Karpas-422 (cell line): ENCODE data around the gene ACOT12. TPM values are rescaled to one million over a fixed set of nuclear protein-coding genes. Genes with fewer than 3 reads are reported as not detected.
"Not testable (repeated sequence)": the region's sequence is repeated elsewhere in the genome, so short reads cannot be mapped to it uniquely, and the experiment has no call there.

Source experiments
- DNase-seq: peaks from one replicate; pipeline ENCODE4 v3.0.0-alpha.2; 2015
- H2AFZ ChIP-seq: fragments of 200-600 bp; sonication (generic); 2 replicates; pipeline ENCODE4 v1.6.1; 2014; ENCODE audit warnings: antibody characterized with exemption, low read length, mixed read lengths
- H3K27ac ChIP-seq: fragments of 200-600 bp; sonication (generic); 2 replicates; pipeline ENCODE4 v1.5.1; 2014; ENCODE audit warnings: mild to moderate bottlenecking, low read length, moderate library complexity
- H3K27me3 ChIP-seq: fragments of 200-600 bp; sonication (generic); 2 replicates; pipeline ENCODE4 v1.6.1; 2014; ENCODE audit warnings: low read length, mixed read lengths
- H3K36me3 ChIP-seq: fragments of 200-600 bp; sonication (generic); 2 replicates; pipeline ENCODE4 v1.6.1; 2014; ENCODE audit warnings: low read length, mixed read lengths; ENCODE audit not compliant: insufficient read depth
- H3K4me1 ChIP-seq: fragments of 200-600 bp; sonication (generic); 2 replicates; pipeline ENCODE4 v1.6.1; 2014; ENCODE audit warnings: mild to moderate bottlenecking, low read length, mixed read lengths
- H3K4me2 ChIP-seq: fragments of 200-600 bp; sonication (generic); 2 replicates; pipeline ENCODE4 v1.6.1; 2014; ENCODE audit warnings: low read length, low read depth, mild to moderate bottlenecking; ENCODE audit not compliant: poor library complexity, severe bottlenecking
- H3K4me3 ChIP-seq: fragments of 200-600 bp; sonication (generic); 2 replicates; pipeline ENCODE4 v1.5.1; 2014; ENCODE audit warnings: mild to moderate bottlenecking, antibody characterized with exemption, low read length, mixed read lengths
- H3K79me2 ChIP-seq: fragments of 200-600 bp; sonication (generic); 2 replicates; pipeline ENCODE4 v1.6.1; 2014; ENCODE audit warnings: mild to moderate bottlenecking, low read length, mixed read lengths
- H3K9ac ChIP-seq: fragments of 200-600 bp; sonication (generic); 2 replicates; pipeline ENCODE4 v1.6.0; 2014; ENCODE audit warnings: low read length
- H3K9me2 ChIP-seq: fragments of 200-600 bp; sonication (generic), shearing (Covaris generic); replicated peaks from 2 replicates; pipeline ENCODE4 v1.6.0; 2014; ENCODE audit warnings: mild to moderate bottlenecking, low read length, moderate library complexity; ENCODE audit not compliant: insufficient read depth
- H3K9me3 ChIP-seq: fragments of 300-700, 200-600 bp; sonication (generic); 2 replicates; pipeline ENCODE4 v1.6.1; 2014; ENCODE audit warnings: low read length, mixed read lengths
- H4K20me1 ChIP-seq: fragments of 200-600 bp; sonication (generic); 2 replicates; pipeline ENCODE4 v1.6.1; 2014; ENCODE audit warnings: mild to moderate bottlenecking, antibody characterized with exemption, low read length, low read depth; ENCODE audit not compliant: insufficient read depth
- total RNA-seq: library from RNA; depleted of rRNA; stranded (reverse); fragments of >200 nt; shearing (Covaris generic); gene quantifications from 2 replicates; pipeline ENCODE4 v1.2.3, GENCODE V29; 2014; ENCODE audit warnings: low replicate concordance

Gene ACOT12
- total RNA-seq, 1 experiment from 2014 or later: 0.26 TPM

GRCh38 chr5:81408496-81408895, 14.6 kb upstream of the ACOT12 start:
- no peaks in the 10 kb centered on the region for H3K79me2 ChIP-seq
- H3K9me3 ChIP-seq: no peaks in the 10 kb centered on the region
- H3K27me3 ChIP-seq: no peaks in the 10 kb centered on the region
- H3K4me2 ChIP-seq: no peak overlapping the region
- no peak overlapping the region for H3K4me3 ChIP-seq
- H2AFZ ChIP-seq: no peak overlapping the region
- H3K9me2 ChIP-seq: no peaks in the 10 kb centered on the region
- no peak overlapping the region for H3K27ac ChIP-seq
- no peaks in the 10 kb centered on the region for H3K4me1 ChIP-seq
- no peak overlapping the region for H3K9ac ChIP-seq
- peaks cover 4% of the 10 kb centered on the region; the same call in 1 of the 2 replicates for H3K36me3 ChIP-seq
- no peaks in the 10 kb centered on the region for H4K20me1 ChIP-seq
- no peak for DNase-seq

DNA sequence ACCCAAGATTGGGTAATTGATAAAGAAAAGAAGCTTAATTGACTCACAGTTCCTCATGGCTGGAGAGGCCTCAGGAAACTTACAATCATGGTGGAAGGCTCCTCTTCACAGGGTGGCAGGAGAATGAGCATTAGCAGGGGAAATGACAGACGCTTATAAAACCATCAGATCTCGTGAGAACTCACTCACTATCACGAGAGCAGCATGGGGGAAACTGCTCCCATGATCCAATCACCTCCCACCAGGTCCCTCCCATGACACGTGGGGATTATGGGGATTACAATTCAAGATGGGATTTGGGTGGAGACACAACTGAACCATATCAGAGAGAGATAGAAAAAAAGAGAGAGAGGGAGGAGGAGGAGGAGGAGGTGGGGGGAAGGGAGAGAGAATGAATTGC, 13.9 kb upstream of the ACOT12 start:
- not testable (repeated sequence) for H3K9me3 ChIP-seq, H3K27me3 ChIP-seq, H3K9ac ChIP-seq, H4K20me1 ChIP-seq, H3K4me1 ChIP-seq, H2AFZ ChIP-seq, H3K9me2 ChIP-seq, H3K36me3 ChIP-seq, H3K4me3 ChIP-seq, H3K27ac ChIP-seq, H3K4me2 ChIP-seq, H3K79me2 ChIP-seq, DNase-seq

DNA sequence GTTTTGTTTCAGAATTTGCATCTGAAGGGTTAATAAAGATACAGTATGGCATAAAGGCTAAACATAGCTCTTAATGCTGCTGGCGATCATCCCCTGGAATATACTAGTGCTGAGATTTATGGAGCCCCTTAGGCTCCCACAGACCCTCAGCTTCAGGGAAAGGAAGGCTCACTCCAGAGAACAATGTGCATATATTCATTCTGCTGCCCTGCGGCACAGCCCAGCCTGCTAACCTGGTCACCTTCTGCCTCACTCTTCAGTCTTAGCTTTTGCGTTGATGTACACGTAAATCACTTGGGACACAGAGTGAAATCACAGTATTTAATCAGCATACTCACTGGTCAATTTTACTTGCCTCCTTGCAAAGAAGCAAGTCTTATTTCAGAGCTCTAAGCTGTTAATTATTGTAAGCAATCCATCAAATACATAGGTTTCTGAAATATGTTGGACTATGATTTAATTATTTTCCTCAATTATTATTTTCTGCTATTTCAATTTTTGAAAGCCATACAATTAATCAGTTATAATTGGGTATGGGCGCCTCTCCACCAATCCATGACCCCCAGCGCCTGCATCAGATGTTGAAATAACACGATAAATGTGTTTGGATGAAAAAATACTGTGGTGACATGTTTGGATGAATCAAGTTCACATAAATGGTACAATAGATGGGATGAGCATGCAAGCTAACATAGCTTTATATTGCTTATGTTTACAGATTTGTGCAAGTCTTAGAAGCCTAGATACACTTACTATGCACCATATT, 11.4 kb upstream of the ACOT12 start:
- Histone ChIP-seq H3K27me3 (no peaks in the 10 kb centered on the region), H4K20me1 (no peaks in the 10 kb centered on the region), H3K27ac (no peak overlapping the region), H3K9ac (no peak overlapping the region), H3K4me1 (no peaks in the 10 kb centered on the region), H3K4me3 (no peak overlapping the region), H3K4me2 (no peak overlapping the region), H3K9me3 (no peaks in the 10 kb centered on the region), H2AFZ (no peak overlapping the region), H3K79me2 (no peaks in the 10 kb centered on the region), H3K36me3 (peaks cover 4% of the 10 kb centered on the region; the same call in 1 of the 2 replicates), H3K9me2 (no peaks in the 10 kb centered on the region)
- no peak for DNase-seq

DNA sequence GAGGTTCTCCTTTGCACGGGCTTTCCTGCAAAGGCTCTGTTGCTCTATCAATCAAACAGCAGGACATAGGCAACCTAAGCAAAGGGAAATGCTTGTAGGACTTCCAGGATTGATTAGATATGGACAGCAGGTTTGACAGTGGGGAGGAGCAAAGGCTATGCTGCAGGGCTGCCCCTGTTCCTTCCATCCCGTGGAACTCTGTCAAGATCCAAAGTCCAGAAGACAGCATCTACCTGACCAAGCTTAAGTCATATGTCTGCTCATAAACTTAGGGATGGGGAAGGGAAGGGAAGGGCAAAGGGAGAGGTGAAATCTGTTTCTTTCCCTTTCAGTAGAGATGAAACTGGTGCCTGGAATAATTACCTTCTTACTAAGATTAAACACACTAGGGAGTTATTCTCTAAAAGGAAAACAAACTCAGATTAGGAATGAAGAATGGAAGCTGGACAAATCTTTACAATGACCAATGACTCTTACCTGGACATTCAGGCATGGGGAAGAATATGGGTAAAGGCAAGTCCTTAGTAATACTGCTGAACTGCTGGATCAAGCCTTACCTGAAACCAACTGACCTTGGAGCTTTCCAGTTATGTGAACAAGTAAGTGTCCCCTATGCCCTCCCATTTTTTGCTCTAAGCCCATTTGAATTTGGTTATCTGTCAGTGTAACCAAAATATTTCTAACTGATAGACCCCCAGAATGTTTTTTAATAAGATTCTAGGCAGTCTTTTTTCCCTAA, 8.4 kb upstream of the ACOT12 start:
- Histone ChIP-seq H3K27ac (no peak overlapping the region), H3K9me2 (no peaks in the 10 kb centered on the region), H3K4me1 (no peaks in the 10 kb centered on the region), H3K79me2 (no peaks in the 10 kb centered on the region), H3K27me3 (no peaks in the 10 kb centered on the region), H3K9ac (no peak overlapping the region), H4K20me1 (no peaks in the 10 kb centered on the region), H3K36me3 (peaks cover 4% of the 10 kb centered on the region; the same call in 1 of the 2 replicates), H3K4me2 (no peak overlapping the region), H2AFZ (no peak overlapping the region), H3K9me3 (no peaks in the 10 kb centered on the region), H3K4me3 (no peak overlapping the region)
- DNase-seq: no peak

- no peak overlapping the region for H3K4me2 ChIP-seq
- H3K9me3 ChIP-seq: no peaks in the 10 kb centered on the region
- H3K9ac ChIP-seq: no peak overlapping the region
- H3K79me2 ChIP-seq: no peaks in the 10 kb centered on the region
- H3K9me2 ChIP-seq: no peaks in the 10 kb centered on the region
- H3K27me3 ChIP-seq: no peaks in the 10 kb centered on the region
- no peak overlapping the region for H2AFZ ChIP-seq
- H3K4me1 ChIP-seq: no peaks in the 10 kb centered on the region
- H3K4me3 ChIP-seq: no peak overlapping the region
- DNase-seq: no peak
- no peak overlapping the region for H3K27ac ChIP-seq
- H3K36me3 ChIP-seq: no peaks in the 10 kb centered on the region
- no peaks in the 10 kb centered on the region for H4K20me1 ChIP-seq
Observed at GRCh38 chr5:81401266-81401665, 7.3 kb upstream of the ACOT12 start.

DNA sequence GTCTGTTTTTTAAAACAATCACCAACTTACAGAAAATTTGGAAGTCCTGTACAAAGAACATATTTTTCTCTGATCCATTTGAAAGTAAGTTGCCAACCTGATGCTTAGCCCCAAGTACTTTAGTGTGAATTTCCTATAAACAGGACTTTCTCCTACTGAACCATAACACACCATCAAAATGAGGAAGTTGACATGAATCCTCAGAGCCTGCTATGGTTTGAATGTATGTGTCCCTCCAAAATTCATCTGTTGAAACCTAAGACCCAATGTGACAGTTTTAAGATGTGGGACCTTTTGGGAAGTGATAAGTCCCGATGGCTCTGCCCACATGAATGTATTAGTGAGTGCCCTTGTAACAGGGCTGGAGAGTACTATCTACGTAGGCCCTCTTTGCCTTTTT, 6.4 kb upstream of the ACOT12 start:
- no peaks in the 10 kb centered on the region for H3K27me3 ChIP-seq
- H4K20me1 ChIP-seq: no peaks in the 10 kb centered on the region
- H3K4me1 ChIP-seq: no peaks in the 10 kb centered on the region
- H3K9me2 ChIP-seq: no peaks in the 10 kb centered on the region
- no peak for DNase-seq
- H3K27ac ChIP-seq: no peak overlapping the region
- no peaks in the 10 kb centered on the region for H3K36me3 ChIP-seq
- no peak overlapping the region for H3K4me3 ChIP-seq
- no peak overlapping the region for H3K4me2 ChIP-seq
- H3K79me2 ChIP-seq: no peaks in the 10 kb centered on the region
- H3K9me3 ChIP-seq: no peaks in the 10 kb centered on the region
- H2AFZ ChIP-seq: no peak overlapping the region
- H3K9ac ChIP-seq: no peak overlapping the region

GRCh38 chr5:81398741-81399140, 4.8 kb upstream of the ACOT12 start:
- H4K20me1 ChIP-seq: no peaks in the 10 kb centered on the region
- H2AFZ ChIP-seq: no peak overlapping the region
- H3K27me3 ChIP-seq: no peaks in the 10 kb centered on the region
- no peaks in the 10 kb centered on the region for H3K36me3 ChIP-seq
- H3K79me2 ChIP-seq: no peaks in the 10 kb centered on the region
- DNase-seq: no peak
- no peaks in the 10 kb centered on the region for H3K4me1 ChIP-seq
- H3K9me3 ChIP-seq: no peaks in the 10 kb centered on the region
- no peak overlapping the region for H3K4me3 ChIP-seq
- H3K9me2 ChIP-seq: no peaks in the 10 kb centered on the region
- H3K27ac ChIP-seq: no peak overlapping the region
- H3K4me2 ChIP-seq: no peak overlapping the region
- no peak overlapping the region for H3K9ac ChIP-seq

- no peaks in the 10 kb centered on the region for H4K20me1 ChIP-seq
- no peaks in the 10 kb centered on the region for H3K27me3 ChIP-seq
- H3K79me2 ChIP-seq: no peaks in the 10 kb centered on the region
- no peak overlapping the region for H3K27ac ChIP-seq
- no peaks in the 10 kb centered on the region for H3K4me1 ChIP-seq
- H3K9me2 ChIP-seq: no peaks in the 10 kb centered on the region
- H3K4me2 ChIP-seq: no peak overlapping the region
- DNase-seq: no peak
- no peak overlapping the region for H3K4me3 ChIP-seq
- H3K36me3 ChIP-seq: no peaks in the 10 kb centered on the region
- H3K9me3 ChIP-seq: no peaks in the 10 kb centered on the region
- no peak overlapping the region for H3K9ac ChIP-seq
- no peak overlapping the region for H2AFZ ChIP-seq
Observed at GRCh38 chr5:81397176-81397575, 3.2 kb upstream of the ACOT12 start.
